ENCODE measurements around the gene EOGT.

DNA sequence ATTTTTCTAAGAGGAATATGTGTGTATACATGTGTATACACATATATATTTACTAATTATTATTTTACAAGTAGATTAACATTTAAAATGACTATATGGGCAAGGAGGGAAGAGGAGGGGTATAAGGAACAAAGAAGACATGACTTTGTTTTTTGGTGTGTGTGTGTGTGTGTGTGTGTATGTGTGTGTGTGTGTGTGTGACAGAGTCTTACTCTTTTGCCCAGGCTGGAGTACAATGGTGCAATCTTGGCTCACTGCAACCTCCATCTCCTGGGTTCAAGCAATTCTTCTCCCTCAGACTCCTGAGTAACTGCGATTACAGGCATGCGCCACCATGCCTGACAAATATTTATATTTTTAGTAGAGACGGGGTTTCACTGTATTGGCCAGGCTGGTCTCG is 2.6 kb upstream of the EOGT start:
- TF ChIP-seq POLR2A (IDR thresholded peaks at IDR 0.05; ENCODE audit: low read length) (no peak), GATA1 (IDR thresholded peaks at IDR 0.05; ENCODE audit: low read depth, low read length) (no peak)
